HepG2 (cell line): ENCODE results near the gene PKM. TPM values are rescaled to one million over a fixed set of nuclear protein-coding genes. Genes with fewer than 3 reads are reported as not detected.
A peak's percentile ranks its signal among the peaks of the same experiment; 100 is the strongest.

Experiments
- DBP ChIP-seq: sonication (generic); formaldehyde crosslinking; IDR thresholded peaks from 2 replicates; pipeline ENCODE4 v1.4.0; 2020; ENCODE audit warnings: missing genetic modification reagents; ENCODE audit errors: not compliant biosample characterization
- FOSL2 ChIP-seq: sonication (generic); formaldehyde crosslinking; IDR thresholded peaks from 2 replicates; pipeline ENCODE4 v1.4.0; 2020; ENCODE audit warnings: missing genetic modification reagents
- GFI1 ChIP-seq: sonication (generic); formaldehyde crosslinking; IDR thresholded peaks from 2 replicates; pipeline ENCODE4 v1.5.0; 2020; ENCODE audit warnings: missing genetic modification reagents, mild to moderate bottlenecking, borderline replicate concordance
- HIC2 ChIP-seq: sonication (generic); formaldehyde crosslinking; IDR thresholded peaks from 2 replicates; pipeline ENCODE4 v1.9.0; 2022; ENCODE audit warnings: low read depth, missing genetic modification reagents
- HNF4G ChIP-seq, 2 experiments: sonication (generic) in 1 of 2; formaldehyde crosslinking in 1 of 2; IDR thresholded peaks; 2 replicates each; pipeline versions ENCODE4 v1.4.0 to v1.6.1; 2011 to 2020; ENCODE audit warnings: borderline replicate concordance in 2 of 2, low read depth in 2 of 2, mild to moderate bottlenecking in 2 of 2, low read length in 1 of 2, missing genetic modification reagents in 1 of 2, moderate library complexity in 1 of 2
- IKZF4 ChIP-seq: sonication (generic); formaldehyde crosslinking; IDR thresholded peaks from 2 replicates; pipeline ENCODE4 v1.5.1; 2020; ENCODE audit warnings: borderline replicate concordance, mild to moderate bottlenecking, low read depth, missing genetic modification reagents; ENCODE audit errors: not compliant biosample characterization
- KLF9 ChIP-seq: IDR thresholded peaks from 2 replicates; pipeline ENCODE4 v1.6.1; 2016; ENCODE audit warnings: low read depth
- MED8 ChIP-seq: sonication (generic); formaldehyde crosslinking; IDR thresholded peaks from 2 replicates; pipeline ENCODE4 v1.8.1; 2023; ENCODE audit warnings: mild to moderate bottlenecking, missing genetic modification reagents; ENCODE audit not compliant: insufficient replicate concordance
- POLR2A ChIP-seq, 2 experiments: IDR thresholded peaks; 2 replicates each; pipeline ENCODE4 v1.6.1; 2011; ENCODE audit warnings: low read depth in 2 of 2, low read length in 2 of 2, mild to moderate bottlenecking in 1 of 2, moderate library complexity in 1 of 2; ENCODE audit not compliant: insufficient read depth in 1 of 2
- REXO4 ChIP-seq: sonication (generic); formaldehyde crosslinking; IDR thresholded peaks from 2 replicates; pipeline ENCODE4 v1.8.0; 2022; ENCODE audit warnings: missing genetic modification reagents, mild to moderate bottlenecking, borderline replicate concordance
- RXRA ChIP-seq: sonication (generic); formaldehyde crosslinking; IDR thresholded peaks from 2 replicates; pipeline ENCODE4 v1.5.1; 2020; ENCODE audit warnings: missing genetic modification reagents
- SMC3 ChIP-seq: IDR thresholded peaks from 2 replicates; pipeline ENCODE4 v1.6.1; 2011; ENCODE audit warnings: low read length, improper control_type of control experiment
- TRAFD1 ChIP-seq: sonication (generic); formaldehyde crosslinking; IDR thresholded peaks from 2 replicates; pipeline ENCODE4 v1.5.1; 2020; ENCODE audit warnings: missing genetic modification reagents, mild to moderate bottlenecking, borderline replicate concordance
- ZBTB10 ChIP-seq: sonication (generic); formaldehyde crosslinking; IDR thresholded peaks from 2 replicates; pipeline ENCODE4 v1.4.0; 2020; ENCODE audit warnings: missing genetic modification reagents, borderline replicate concordance
- ZBTB2 ChIP-seq: sonication (generic); formaldehyde crosslinking; IDR thresholded peaks from 2 replicates; pipeline ENCODE4 v1.8.0; 2022; ENCODE audit warnings: low read depth, missing genetic modification reagents
- ZKSCAN8 ChIP-seq: IDR thresholded peaks from 2 replicates; pipeline ENCODE4 v1.6.1; 2016; ENCODE audit warnings: borderline replicate concordance, missing genetic modification reagents, missing compliant biosample characterization
- ZNF354B ChIP-seq: sonication (generic); formaldehyde crosslinking; IDR thresholded peaks from 2 replicates; pipeline ENCODE4 v1.8.0; 2022; ENCODE audit warnings: mild to moderate bottlenecking, missing genetic modification reagents
- ZNF567 ChIP-seq: sonication (generic); formaldehyde crosslinking; IDR thresholded peaks from 2 replicates; pipeline ENCODE4 v1.8.1; 2023; ENCODE audit warnings: mild to moderate bottlenecking, missing genetic modification reagents, borderline replicate concordance
- ZNF616 ChIP-seq: sonication (generic); formaldehyde crosslinking; IDR thresholded peaks from 2 replicates; pipeline ENCODE4 v1.5.0; 2020; ENCODE audit warnings: low read depth, mild to moderate bottlenecking, missing genetic modification reagents
- ZNF670 ChIP-seq: sonication (generic); formaldehyde crosslinking; IDR thresholded peaks from 2 replicates; pipeline ENCODE4 v1.8.0; 2022; ENCODE audit warnings: mild to moderate bottlenecking, missing genetic modification reagents, borderline replicate concordance
- ZNF766 ChIP-seq: sonication (generic); formaldehyde crosslinking; IDR thresholded peaks from 2 replicates; pipeline ENCODE4 v1.5.0; 2020; ENCODE audit warnings: missing genetic modification reagents, borderline replicate concordance
- polyA plus RNA-seq, 8 experiments: library from polyadenylated mRNA; depleted of rRNA in 3 of 8; stranded (reverse) in 7 of 8; unstranded in 1 of 8; fragments of >200 nt; fragmentation: Illumina TruSeq in 4 of 8; extraction: Trizol in 4 of 8; gene quantifications; 2 replicates each; pipeline versions ENCODE4 v1.2.1 to v1.2.3, GENCODE V29; 2011 to 2016; ENCODE audit warnings: low read depth in 4 of 8, missing spikeins in 1 of 8, mixed read lengths in 1 of 8; ENCODE audit not compliant: insufficient read depth in 1 of 8
- total RNA-seq, 5 experiments: library from RNA; depleted of rRNA; stranded (reverse); fragments of >200 nt; fragmentation: Illumina TruSeq; extraction: Trizol; gene quantifications; 2 replicates each; pipeline ENCODE4 v1.2.3, GENCODE V29; 2016; ENCODE audit warnings: low read depth in 1 of 5

Gene PKM
- total and polyA plus RNA-seq, 2 of the 13 experiments (the other 11 are each of a cell fraction or from before 2014, with no cell fraction given), result 488 to 780 TPM

- TF ChIP-seq HNF4G (IDR thresholded peaks at IDR 0.05; ENCODE audit: borderline replicate concordance, low read depth, low read length), result peak; percentile 44; the same call in 1 of the 2 replicates
- TF ChIP-seq HNF4G (CRISPR knock-in tag; IDR thresholded peaks at IDR 0.05; ENCODE audit: borderline replicate concordance, low read depth), result no peak
- no peak for TF ChIP-seq ZNF354B (CRISPR knock-in tag)
- no peak for TF ChIP-seq ZBTB2 (CRISPR knock-in tag)
- TF ChIP-seq DBP (CRISPR knock-in tag), result no peak
- TF ChIP-seq IKZF4, result no peak
- peak; percentile 86 for TF ChIP-seq SMC3
- no peak for TF ChIP-seq ZNF766
- TF ChIP-seq FOSL2 (CRISPR knock-in tag), result 0 out of 2 replicates have a peak, but pooled peaks have one; percentile 33
- TF ChIP-seq KLF9 (CRISPR knock-in tag), result no peak
- TF ChIP-seq POLR2A (IDR thresholded peaks at IDR 0.05; ENCODE audit: insufficient read depth in 1 of 2, low read depth in 2 of 2, low read length in 2 of 2), result no peak; a peak in 1 of 4 replicates
- TF ChIP-seq ZNF567 (CRISPR knock-in tag), result no peak
- no peak for TF ChIP-seq GFI1 (CRISPR knock-in tag)
- no peak for TF ChIP-seq TRAFD1 (CRISPR knock-in tag)
- TF ChIP-seq ZKSCAN8 (CRISPR knock-in tag), result no peak
- TF ChIP-seq MED8 (CRISPR knock-in tag), result no peak
- TF ChIP-seq ZNF616 (CRISPR knock-in tag), result no peak
- no peak for TF ChIP-seq ZNF670
- no peak for TF ChIP-seq ZBTB10
- TF ChIP-seq REXO4, result no peak
- peak; percentile 14; the same call in 1 of the 2 replicates for TF ChIP-seq RXRA
- peak; percentile 91 for TF ChIP-seq HIC2 (CRISPR knock-in tag)
Observed at GRCh38 chr15:72199721-72200212, 31.2 kb downstream of the PKM start (continued).
